ENCODE results near the gene PHF12.

The PHF12 gene

DNA sequence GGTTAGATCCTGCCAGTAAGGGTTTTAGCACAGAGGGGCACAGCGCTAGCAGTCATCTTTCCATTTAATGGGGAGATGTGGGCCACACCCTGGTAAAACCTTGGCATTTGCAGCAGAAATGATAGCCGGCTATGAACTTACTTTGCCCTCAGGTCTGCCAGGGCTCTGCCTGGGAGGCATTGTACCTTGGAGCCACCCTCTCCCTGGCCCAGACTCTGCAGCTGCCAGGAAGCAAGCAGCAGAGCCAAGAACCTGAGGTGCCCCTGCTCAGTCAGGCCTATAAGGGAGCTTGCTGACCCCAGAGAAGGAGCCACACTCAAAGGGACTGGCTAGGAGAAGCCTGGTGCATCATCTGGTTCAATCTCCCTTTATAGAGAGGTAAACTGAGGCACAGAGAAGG is 23.7 kb upstream of the PHF12 start:
- DNase-seq, result no peak

GRCh38 chr17:28974451-28974850 is 23.1 kb upstream of the PHF12 start:
- DNase-seq, result no peak

DNA sequence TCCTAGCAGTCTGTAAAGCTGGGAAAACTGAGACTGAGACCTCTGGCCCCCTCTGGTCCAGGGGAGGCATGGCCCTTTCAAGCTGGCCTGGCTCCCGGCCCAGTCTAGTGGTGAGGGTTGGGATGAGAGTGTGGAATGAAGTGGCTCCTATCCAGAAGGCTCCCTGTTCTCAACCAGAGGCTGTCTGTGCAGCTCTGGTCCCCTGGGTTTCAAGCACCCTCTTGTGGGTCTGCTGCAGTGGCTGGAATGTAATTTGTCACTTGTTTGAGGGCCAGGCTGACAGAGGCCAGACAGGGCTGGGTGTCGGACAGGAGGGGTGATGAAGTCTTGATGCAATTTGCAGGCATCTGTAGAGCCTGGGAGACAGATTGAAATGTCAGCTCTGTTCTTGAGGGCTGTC is 22.1 kb upstream of the PHF12 start:
- no peak for DNase-seq

DNA sequence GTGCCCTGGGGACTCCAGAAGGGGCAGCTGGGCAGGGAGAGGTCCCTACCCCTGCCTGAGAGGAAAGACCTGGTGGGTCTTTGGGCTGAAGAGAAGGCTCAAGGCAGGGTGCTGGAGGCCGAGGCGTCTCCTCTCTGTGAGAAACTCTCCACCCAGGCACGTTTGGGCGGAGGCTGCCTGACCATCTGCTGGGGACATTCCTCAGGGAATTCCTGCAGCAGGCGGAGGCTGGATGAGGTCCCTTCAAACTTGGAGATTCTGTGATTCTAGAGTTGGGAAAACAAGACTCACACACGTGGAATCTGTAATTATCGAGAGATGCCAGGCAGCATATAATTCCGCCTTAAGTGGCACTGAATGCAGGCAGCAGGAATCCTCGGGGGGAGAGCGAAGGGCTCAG is 21.1 kb upstream of the PHF12 start:
- DNase-seq, result no peak

GRCh38 chr17:28970879-28971278 is 19.6 kb upstream of the PHF12 start:
- no peak for DNase-seq

DNA sequence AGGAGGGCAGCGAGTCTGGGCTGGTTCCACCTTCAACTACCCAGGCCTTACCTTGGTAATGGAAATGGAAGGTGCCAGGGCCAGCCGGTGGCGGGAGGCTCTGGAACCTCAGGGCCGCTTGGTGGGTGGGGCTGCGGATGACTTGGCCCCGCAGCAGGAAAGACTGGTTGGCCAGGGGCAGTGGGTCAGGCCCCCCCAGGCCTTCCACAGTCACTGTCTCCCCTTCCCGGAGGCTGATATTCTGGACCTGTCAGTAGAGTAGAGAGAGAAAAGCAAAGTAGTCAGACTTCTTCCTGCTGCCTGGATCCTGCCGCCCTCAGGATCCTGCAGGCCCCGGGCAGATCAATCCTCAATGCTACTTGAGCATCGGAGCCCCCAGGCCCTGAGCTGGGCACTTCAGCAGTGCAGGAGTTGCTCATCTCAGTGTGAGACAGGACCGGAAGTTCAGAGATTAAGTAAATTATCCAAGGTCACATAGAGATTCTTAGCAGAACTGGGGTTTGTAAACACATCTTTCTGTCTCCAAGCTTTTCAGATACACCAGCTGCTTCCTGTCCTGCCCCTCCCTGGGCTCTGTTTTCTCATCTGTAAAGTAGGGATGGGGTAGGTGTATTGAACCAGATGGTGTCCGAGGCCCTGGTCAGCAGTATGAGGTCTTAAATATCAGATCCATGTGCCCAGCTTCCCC is 18.5 kb upstream of the PHF12 start:
- DNase-seq, result no peak

- no peak for DNase-seq
Measured at GRCh38 chr17:28968914-28969295, 17.6 kb upstream of the PHF12 start.

DNA sequence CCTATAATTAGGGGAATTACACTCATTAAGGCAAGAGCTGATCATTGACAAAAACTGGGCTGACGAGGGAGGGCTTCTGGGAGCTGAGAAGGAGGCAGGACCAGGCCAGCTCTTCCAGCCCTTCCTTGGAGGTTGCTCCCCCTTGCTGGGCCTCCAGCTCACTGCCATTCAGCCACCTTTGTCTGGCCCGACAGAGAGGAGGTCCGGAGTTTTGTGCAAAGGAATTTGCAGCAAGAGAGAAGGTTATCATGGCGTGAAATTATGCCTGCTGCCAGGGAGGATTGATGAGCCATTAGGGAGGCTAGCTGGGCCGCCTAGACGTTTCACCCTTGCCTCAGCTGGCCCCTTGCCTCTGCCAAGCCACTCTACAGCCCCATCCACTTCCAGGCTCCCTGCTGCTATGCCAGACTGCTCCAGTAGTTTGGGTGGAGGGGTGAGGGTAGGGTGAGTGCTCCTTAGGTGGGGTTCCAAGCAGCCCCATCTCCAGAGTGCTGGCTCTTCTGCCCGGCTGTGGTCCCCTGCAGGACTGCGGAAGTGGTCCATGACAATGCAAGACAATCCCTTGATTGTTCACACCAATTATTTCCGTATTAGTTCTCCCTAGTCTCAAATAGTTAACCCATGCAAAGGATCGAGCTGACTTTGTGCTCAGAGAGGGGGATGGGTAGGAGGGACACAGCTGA is 17.1 kb upstream of the PHF12 start:
- DNase-seq, result no peak

DNA sequence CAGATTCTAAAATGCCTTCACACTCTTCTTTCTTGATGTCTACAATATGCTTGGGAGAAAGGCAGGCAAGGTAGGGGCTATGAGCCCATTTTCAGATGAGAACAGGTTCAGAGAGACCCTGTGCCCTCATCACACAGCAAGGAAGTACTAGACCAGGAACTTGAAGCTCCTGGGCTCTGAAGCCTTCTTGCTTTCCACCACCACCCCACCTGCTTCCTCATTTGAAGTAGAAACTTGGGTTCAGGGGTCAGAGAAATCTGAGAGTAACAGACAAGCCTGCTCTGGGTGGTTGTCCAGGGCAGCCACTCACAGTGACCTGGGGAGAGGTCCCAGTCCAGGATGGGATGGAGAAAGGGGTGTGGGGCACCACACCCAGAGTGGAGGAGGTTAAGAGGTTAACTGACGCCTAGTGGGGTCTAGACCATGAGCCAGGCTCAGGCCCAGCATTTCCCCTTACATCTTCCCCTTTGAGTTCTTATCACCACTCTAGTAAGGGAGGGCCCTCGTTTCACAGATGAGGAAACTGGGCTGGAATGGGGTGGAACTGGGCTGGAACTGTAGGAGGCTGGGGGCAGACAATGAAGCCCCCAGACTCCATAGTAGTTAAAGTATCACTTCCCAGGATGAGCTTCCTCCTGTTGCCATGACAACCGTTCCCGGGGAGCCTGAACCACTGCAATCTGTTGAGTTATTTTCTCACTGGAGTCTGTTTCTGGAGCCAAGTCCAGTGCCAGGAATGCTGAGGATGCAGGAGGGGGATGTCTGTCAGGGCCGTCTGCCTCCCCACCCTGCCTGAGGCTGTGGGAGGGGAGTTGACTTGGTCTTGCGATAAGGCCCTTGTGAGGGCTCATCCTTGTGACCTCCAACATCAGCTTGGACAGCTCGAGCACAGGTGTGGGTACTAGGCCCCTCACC is 16.2 kb upstream of the PHF12 start:
- DNase-seq, result peak; percentile 38 to 47

DNA sequence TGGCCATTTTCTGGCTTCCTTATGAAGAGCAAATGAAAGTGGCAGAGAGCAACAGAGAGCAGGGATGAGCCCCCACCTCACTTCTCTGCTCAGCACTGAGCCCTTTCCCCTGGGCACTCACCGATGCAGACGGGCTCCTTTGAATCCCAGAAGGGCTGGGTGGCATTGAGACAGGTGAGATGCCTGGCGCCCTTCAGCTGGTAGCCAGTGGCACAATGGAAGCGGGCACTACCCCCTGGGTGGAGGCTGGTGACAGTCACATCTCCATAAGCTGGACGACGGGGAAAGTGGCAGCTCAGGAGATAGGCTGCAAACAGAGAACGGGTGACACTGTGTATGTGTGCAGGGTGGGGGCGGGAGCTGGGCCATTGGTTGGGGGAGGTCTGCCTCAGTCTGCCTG is 12.5 kb upstream of the PHF12 start:
- no peak for DNase-seq

- no peak for DNase-seq
Measured at GRCh38 chr17:28963055-28963611, 11.8 kb upstream of the PHF12 start.

DNA sequence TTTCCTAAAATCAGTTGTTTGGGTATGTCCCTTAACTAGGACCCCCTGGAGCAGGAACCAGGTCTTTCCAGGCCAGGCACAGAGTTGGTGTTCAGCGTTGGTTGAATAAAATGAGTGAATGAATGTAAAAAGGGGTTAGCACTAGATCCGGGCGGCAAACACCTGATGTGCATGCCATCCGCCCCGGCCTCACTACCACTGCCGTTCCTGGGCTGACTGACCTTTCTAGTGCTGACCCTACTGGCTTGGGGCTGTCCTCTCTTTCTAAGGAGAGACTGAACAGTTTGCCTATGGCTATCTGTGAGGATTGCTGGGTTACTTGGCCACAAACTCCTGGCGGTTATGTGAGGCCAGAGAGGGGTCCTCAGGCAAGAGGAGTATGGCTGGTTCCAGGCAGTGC is 10.1 kb upstream of the PHF12 start:
- DNase-seq, result no peak

DNA sequence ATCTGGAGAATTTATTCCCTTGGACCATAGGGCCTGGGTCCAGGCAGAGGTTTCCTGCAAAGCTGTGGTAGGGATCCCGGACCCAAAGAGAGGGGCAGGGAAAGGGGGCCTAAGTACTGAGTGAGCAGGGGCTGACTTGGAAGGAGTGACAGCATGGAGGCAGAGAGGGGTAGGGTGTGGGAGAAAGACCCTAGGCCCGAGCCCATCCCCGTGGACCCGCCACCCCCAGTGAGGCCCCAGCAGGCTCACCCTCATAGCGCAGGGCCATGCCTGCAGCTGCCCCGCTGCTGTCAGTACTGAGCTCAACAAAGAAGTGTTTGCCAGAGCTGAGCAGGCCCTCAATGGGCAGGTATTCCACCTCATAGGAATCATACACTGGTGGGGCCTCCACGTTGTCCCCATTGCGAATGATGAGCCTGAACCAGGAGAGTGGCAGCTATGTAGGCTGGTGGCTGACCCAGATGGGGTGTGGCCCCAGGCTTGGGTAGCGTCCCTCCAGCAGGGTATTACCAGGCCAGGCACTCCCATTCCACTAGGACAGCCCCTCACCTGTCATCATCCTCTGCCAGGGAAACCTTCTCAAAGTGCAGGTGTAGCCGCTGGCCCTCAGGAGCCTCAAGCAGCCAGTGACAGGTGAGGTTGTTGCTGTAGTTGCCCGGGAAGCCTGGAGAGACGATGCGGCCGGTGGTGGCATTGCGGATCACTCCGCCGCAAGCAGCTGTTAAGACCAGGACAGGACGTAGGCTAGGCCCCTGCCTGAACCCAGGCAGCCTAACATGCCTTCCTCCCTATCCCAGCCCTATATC is 9.1 kb upstream of the PHF12 start:
- no peak for DNase-seq

GRCh38 chr17:28959471-28959871 is 8.2 kb upstream of the PHF12 start:
- DNase-seq, result no peak

GRCh38 chr17:28958820-28959455 is 7.6 kb upstream of the PHF12 start:
- no peak for DNase-seq

- DNase-seq, result no peak
Measured at GRCh38 chr17:28957992-28958355, 6.7 kb upstream of the PHF12 start.

- DNase-seq, result no peak
Measured at GRCh38 chr17:28957277-28957991, 6.1 kb upstream of the PHF12 start.

- no peak for DNase-seq
Measured at GRCh38 chr17:28956861-28957260, 5.5 kb upstream of the PHF12 start.

DNA sequence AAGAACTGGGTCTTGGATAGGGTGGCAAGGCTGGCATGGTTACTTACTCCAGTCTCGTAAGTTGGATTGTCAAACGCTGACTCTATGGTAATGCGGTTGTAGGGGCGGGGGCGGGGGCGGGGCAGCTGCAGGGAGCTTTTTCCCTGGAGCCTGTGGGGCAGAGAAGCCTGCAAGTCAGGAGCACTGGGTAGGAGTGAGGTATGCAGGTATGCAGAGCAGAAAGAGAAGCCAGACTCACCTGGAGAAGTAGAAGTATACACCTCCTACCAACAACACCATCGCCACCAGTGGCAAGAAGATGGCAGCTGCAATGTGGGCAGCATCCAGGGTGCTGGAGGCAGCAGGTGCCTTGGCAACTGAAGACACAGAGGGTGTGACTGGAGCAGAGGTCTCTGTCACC is 4.8 kb upstream of the PHF12 start:
- no peak for DNase-seq

GRCh38 chr17:28955408-28955807 is 4.1 kb upstream of the PHF12 start:
- DNase-seq, result no peak

- DNase-seq, result no peak
Measured at GRCh38 chr17:28954886-28955285, 3.6 kb upstream of the PHF12 start.

All from Kasumi-1 (cell line).